Neural cell (in vitro differentiated cells): ENCODE measurements around the gene MINDY2. TPM values are rescaled to one million over a fixed set of nuclear protein-coding genes. Genes with fewer than 3 reads are reported as not detected.
"Not testable (repeated sequence)": the region's sequence is repeated elsewhere in the genome, so short reads cannot be mapped to it uniquely, and the experiment has no call there.

ENCODE experiments used
- H2AFZ ChIP-seq: fragments of 200-600, 300-800 bp; sonication (generic), shearing (Covaris generic); 2 replicates; pipeline ENCODE4 v1.6.0; 2014; ENCODE audit warnings: low read depth, mild to moderate bottlenecking, antibody characterized with exemption, low read length, moderate library complexity
- H3F3A ChIP-seq: fragments of 200-600 bp; shearing (Covaris generic); 2 replicates; pipeline ENCODE4 v1.6.1; 2016; ENCODE audit warnings: mild to moderate bottlenecking, moderate library complexity, mixed read lengths, antibody characterized with exemption, low read length; ENCODE audit not compliant: insufficient read depth, poor library complexity, severe bottlenecking
- H3K27ac ChIP-seq: fragments of 200-600, 300-800 bp; sonication (generic), shearing (Covaris generic); 2 replicates; pipeline ENCODE4 v1.5.1; 2014; ENCODE audit warnings: mild to moderate bottlenecking, low read length, moderate library complexity
- H3K27me3 ChIP-seq: fragments of 300-800, 200-600 bp; sonication (generic), shearing (Covaris generic); 2 replicates; pipeline ENCODE4 v1.6.0; 2014; ENCODE audit warnings: mild to moderate bottlenecking, low read depth, low read length, moderate library complexity; ENCODE audit not compliant: insufficient read depth
- H3K36me3 ChIP-seq: fragments of 300-800, 200-600 bp; sonication (generic), shearing (Covaris generic); 2 replicates; pipeline ENCODE4 v1.5.1; 2014; ENCODE audit warnings: mild to moderate bottlenecking, antibody characterized with exemption, low read length, moderate library complexity; ENCODE audit not compliant: insufficient read depth
- H3K4me2 ChIP-seq: fragments of 300-800, 200-600 bp; sonication (generic), shearing (Covaris generic); 2 replicates; pipeline ENCODE4 v1.6.0; 2014; ENCODE audit warnings: mild to moderate bottlenecking, low read length
- H3K4me3 ChIP-seq: fragments of 300-800, 200-600 bp; sonication (generic), shearing (Covaris generic); 2 replicates; pipeline ENCODE4 v1.5.1; 2014; ENCODE audit warnings: mild to moderate bottlenecking, low read length, moderate library complexity
- H3K79me2 ChIP-seq: fragments of 200-600 bp; shearing (Covaris generic); replicated peaks from 2 replicates; pipeline ENCODE4 v1.6.0; 2014; ENCODE audit warnings: mild to moderate bottlenecking, low read length, moderate library complexity; ENCODE audit not compliant: insufficient read depth
- H3K9ac ChIP-seq: fragments of 300-800, 200-600 bp; sonication (generic), shearing (Covaris generic); 2 replicates; pipeline ENCODE4 v1.6.1; 2016; ENCODE audit warnings: mild to moderate bottlenecking, low read length, mixed read lengths
- H3K9me2 ChIP-seq: fragments of 200-600 bp; shearing (Covaris generic); 2 replicates; pipeline ENCODE4 v1.6.1; 2016; ENCODE audit warnings: mild to moderate bottlenecking, low read length, mixed read lengths; ENCODE audit not compliant: insufficient read depth
- H3K9me3 ChIP-seq: fragments of 200-600, 300-800 bp; sonication (generic), shearing (Covaris generic); 2 replicates; pipeline ENCODE4 v1.6.1; 2016; ENCODE audit warnings: mild to moderate bottlenecking, mixed run types, low read length, moderate library complexity, mixed read lengths
- H4K20me1 ChIP-seq: fragments of 200-600 bp; shearing (Covaris generic); 2 replicates; pipeline ENCODE4 v1.6.1; 2016; ENCODE audit warnings: mild to moderate bottlenecking, mixed run types; ENCODE audit not compliant: insufficient read depth
- CTCF ChIP-seq: fragments of 450-650 bp; IDR thresholded peaks from 2 replicates; pipeline ENCODE4 v1.5.1; 2014; ENCODE audit warnings: antibody characterized with exemption, mild to moderate bottlenecking, moderate library complexity; ENCODE audit not compliant: poor library complexity, severe bottlenecking
- EP300 ChIP-seq: fragments of 450-650 bp; conservative IDR thresholded peaks from 2 replicates; pipeline ENCODE4 v1.6.1; 2014; ENCODE audit warnings: antibody characterized with exemption, mild to moderate bottlenecking, moderate library complexity; ENCODE audit not compliant: poor library complexity, severe bottlenecking
- EZH2 ChIP-seq: fragments of 200-600, 300-800 bp; shearing (Covaris generic), sonication (generic); IDR thresholded peaks from 2 replicates; pipeline ENCODE4 v1.6.1; 2014; ENCODE audit warnings: antibody characterized with exemption, low read length, borderline replicate concordance, mild to moderate bottlenecking; ENCODE audit not compliant: insufficient read depth, poor library complexity, severe bottlenecking
- MXI1 ChIP-seq: fragments of 450-650 bp; conservative IDR thresholded peaks from 2 replicates; pipeline ENCODE4 v1.6.1; 2014; ENCODE audit warnings: antibody characterized with exemption, mild to moderate bottlenecking; ENCODE audit not compliant: poor library complexity, severe bottlenecking
- POLR2AphosphoS5 ChIP-seq: IDR thresholded peaks from 2 replicates; pipeline ENCODE4 v1.6.1; 2012
- RAD21 ChIP-seq: fragments of 450-650 bp; conservative IDR thresholded peaks from 2 replicates; pipeline ENCODE4 v1.6.1; 2014; ENCODE audit warnings: antibody characterized with exemption, mild to moderate bottlenecking, moderate library complexity
- REST ChIP-seq: IDR thresholded peaks from 2 replicates; pipeline ENCODE4 v1.6.1; 2012; ENCODE audit warnings: borderline replicate concordance
- SMC3 ChIP-seq: fragments of 450-650 bp; conservative IDR thresholded peaks from 2 replicates; pipeline ENCODE4 v1.6.1; 2014; ENCODE audit warnings: antibody characterized with exemption, mild to moderate bottlenecking, moderate library complexity; ENCODE audit not compliant: poor library complexity
- TAF1 ChIP-seq: IDR thresholded peaks from 2 replicates; pipeline ENCODE4 v1.6.1; 2012; ENCODE audit warnings: low read depth
- polyA plus RNA-seq: library from polyadenylated mRNA; depleted of rRNA; stranded (reverse); fragments of >200 nt; gene quantifications from 2 replicates; pipeline ENCODE4 v1.2.3, GENCODE V29; 2014

Gene MINDY2
- polyA plus RNA-seq, 1 donor from 2014 or later, result 22.8 TPM

DNA sequence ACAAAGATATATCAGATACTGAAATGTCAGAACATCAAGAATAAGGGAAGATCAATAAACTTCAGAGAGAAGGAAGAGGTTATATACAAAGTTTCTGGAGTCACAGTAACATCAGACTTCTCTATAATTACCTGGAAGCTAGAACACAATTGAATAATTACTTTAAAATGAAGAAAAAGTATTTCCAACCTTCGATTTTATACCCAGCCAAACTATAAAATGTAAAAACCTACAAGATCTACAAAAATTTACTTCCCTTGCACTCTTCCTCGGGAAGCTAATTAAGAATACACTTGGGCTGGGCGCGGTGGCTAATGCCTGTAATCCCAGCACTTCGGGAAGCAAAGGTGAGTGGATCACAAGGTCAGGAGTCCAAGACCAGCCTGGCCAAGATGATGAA, 6.6 kb upstream of the MINDY2 start:
- TF ChIP-seq EZH2 (no peak), REST (no peak), CTCF (no peak), TAF1 (no peak), MXI1 (no peak), EP300 (no peak), POLR2AphosphoS5 (no peak), SMC3 (no peak), RAD21 (no peak)
- no peak overlapping the region for H2AFZ ChIP-seq
- H3F3A ChIP-seq, result no peaks in the 10 kb centered on the region
- no peaks in the 10 kb centered on the region for H3K79me2 ChIP-seq
- no peak overlapping the region for H3K4me3 ChIP-seq
- H3K36me3 ChIP-seq, result no peaks in the 10 kb centered on the region
- H4K20me1 ChIP-seq, result no peaks in the 10 kb centered on the region
- no peak overlapping the region for H3K27ac ChIP-seq
- H3K9me2 ChIP-seq, result no peaks in the 10 kb centered on the region
- no peaks in the 10 kb centered on the region for H3K9me3 ChIP-seq
- H3K4me2 ChIP-seq, result no peak overlapping the region
- no peak overlapping the region for H3K9ac ChIP-seq
- no peaks in the 10 kb centered on the region for H3K27me3 ChIP-seq

- no peaks in the 10 kb centered on the region for H3K9me2 ChIP-seq
- no peaks in the 10 kb centered on the region for H4K20me1 ChIP-seq
- H3K9me3 ChIP-seq, result no peaks in the 10 kb centered on the region
- no peak overlapping the region for H3K4me3 ChIP-seq
- no peak overlapping the region for H2AFZ ChIP-seq
- no peak overlapping the region for H3K4me2 ChIP-seq
- no peak overlapping the region for H3K27ac ChIP-seq
- no peak for TF ChIP-seq RAD21
- TF ChIP-seq TAF1, result no peak
- TF ChIP-seq SMC3, result no peak
- no peak for TF ChIP-seq MXI1
- no peak for TF ChIP-seq EZH2
- no peak for TF ChIP-seq CTCF
- TF ChIP-seq EP300, result no peak
- TF ChIP-seq POLR2AphosphoS5, result no peak
- no peak for TF ChIP-seq REST
- no peaks in the 10 kb centered on the region for H3F3A ChIP-seq
- no peak overlapping the region for H3K9ac ChIP-seq
- no peaks in the 10 kb centered on the region for H3K79me2 ChIP-seq
- H3K27me3 ChIP-seq, result no peaks in the 10 kb centered on the region
- H3K36me3 ChIP-seq, result no peaks in the 10 kb centered on the region
These were observed 4.8 kb upstream of the MINDY2 start for GRCh38 chr15:58766290-58766689.

GRCh38 chr15:58768601-58769004, 2.5 kb upstream of the MINDY2 start:
- H3K79me2 ChIP-seq, result peaks cover 15% of the 10 kb centered on the region
- not testable (repeated sequence) for H3K27ac ChIP-seq, H2AFZ ChIP-seq, H3F3A ChIP-seq, H3K4me2 ChIP-seq, H4K20me1 ChIP-seq, H3K9me2 ChIP-seq, H3K9me3 ChIP-seq, H3K4me3 ChIP-seq, H3K9ac ChIP-seq, H3K27me3 ChIP-seq, H3K36me3 ChIP-seq
